Ishikawa (cell line): Measurements from ENCODE around the gene RTN4R.

Experiments used
- CEBPB ChIP-seq: IDR thresholded peaks from 2 replicates; pipeline ENCODE4 v1.6.1; 2012
- CREB1 ChIP-seq: IDR thresholded peaks from 2 replicates; pipeline ENCODE4 v1.6.1; 2012; ENCODE audit warnings: low read depth
- EGR1 ChIP-seq: IDR thresholded peaks from 2 replicates; pipeline ENCODE4 v1.6.1; 2012
- EP300 ChIP-seq: IDR thresholded peaks from 2 replicates; pipeline ENCODE4 v1.6.1; 2012; ENCODE audit warnings: borderline replicate concordance
- FOXM1 ChIP-seq: IDR thresholded peaks from 2 replicates; pipeline ENCODE4 v1.6.1; 2012; ENCODE audit warnings: low read depth, borderline replicate concordance
- MAX ChIP-seq: IDR thresholded peaks from 2 replicates; pipeline ENCODE4 v1.6.1; 2012
- NFIC ChIP-seq: IDR thresholded peaks from 2 replicates; pipeline ENCODE4 v1.6.1; 2012
- RAD21 ChIP-seq: IDR thresholded peaks from 2 replicates; pipeline ENCODE4 v1.6.1; 2012; ENCODE audit warnings: low read depth
- REST ChIP-seq: IDR thresholded peaks from 2 replicates; pipeline ENCODE4 v1.6.1; 2012; ENCODE audit warnings: low read depth, mild to moderate bottlenecking
- TAF1 ChIP-seq: IDR thresholded peaks from 2 replicates; pipeline ENCODE4 v1.6.1; 2012; ENCODE audit warnings: low read depth, mild to moderate bottlenecking
- TCF12 ChIP-seq: IDR thresholded peaks from 2 replicates; pipeline ENCODE4 v1.6.1; 2012; ENCODE audit warnings: low read depth
- TEAD4 ChIP-seq: IDR thresholded peaks from 2 replicates; pipeline ENCODE4 v1.6.1; 2012
- USF1 ChIP-seq: IDR thresholded peaks from 2 replicates; pipeline ENCODE4 v1.6.1; 2012
- YY1 ChIP-seq: IDR thresholded peaks from 2 replicates; pipeline ENCODE4 v1.6.1; 2012; ENCODE audit warnings: low read depth
- ZBTB7A ChIP-seq: IDR thresholded peaks from 2 replicates; pipeline ENCODE4 v1.6.1; 2012; ENCODE audit warnings: low read depth

Gene RTN4R

GRCh38 chr22:20291604-20292063, 23.5 kb upstream of the RTN4R start:
- TF ChIP-seq CREB1 (no peak), REST (no peak), EP300 (no peak), MAX (no peak), NFIC (no peak), EGR1 (no peak), TEAD4 (no peak), USF1 (no peak), TAF1 (no peak)

- no peak for TF ChIP-seq RAD21
- TF ChIP-seq TCF12: no peak
- no peak for TF ChIP-seq EGR1
Observed at GRCh38 chr22:20291249-20291586, 23.1 kb upstream of the RTN4R start.

GRCh38 chr22:20290578-20291248, 22.6 kb upstream of the RTN4R start:
- TF ChIP-seq RAD21 (no peak), EP300 (no peak), TEAD4 (no peak), MAX (no peak), CEBPB (no peak), TAF1 (no peak), NFIC (no peak), EGR1 (no peak), TCF12 (no peak), YY1 (no peak), REST (no peak), FOXM1 (no peak), ZBTB7A (no peak), USF1 (no peak), CREB1 (no peak)

- TF ChIP-seq FOXM1 (no peak), CREB1 (no peak), EP300 (no peak), MAX (no peak), TEAD4 (no peak), CEBPB (no peak), REST (no peak), RAD21 (no peak), TCF12 (no peak), EGR1 (no peak), NFIC (no peak), YY1 (no peak), TAF1 (no peak), ZBTB7A (no peak), USF1 (no peak)
Observed at GRCh38 chr22:20290045-20290392, 21.9 kb upstream of the RTN4R start.
